H9 (cell line): ENCODE results near the gene FGF10. TPM values are rescaled to one million over a fixed set of nuclear protein-coding genes. Genes with fewer than 3 reads are reported as not detected.

Source experiments
- DNase-seq: peaks from one replicate; pipeline ENCODE4 v3.0.0-alpha.2; 2017
- H2AFZ ChIP-seq: one replicate; pipeline ENCODE4 v1.6.1; 2013; ENCODE audit warnings: mild to moderate bottlenecking, low read length, control low read depth, moderate library complexity
- H2AK5ac ChIP-seq: 2 replicates; pipeline ENCODE4 v1.6.1; 2013; ENCODE audit warnings: low read length, control low read depth, mixed read lengths; ENCODE audit not compliant: insufficient read length
- H2BK120ac ChIP-seq: one replicate; pipeline ENCODE4 v1.6.1; 2013; ENCODE audit warnings: low read depth, mild to moderate bottlenecking, low read length, control low read depth, inconsistent platforms; ENCODE audit not compliant: poor library complexity, severe bottlenecking
- H2BK12ac ChIP-seq: 2 replicates; pipeline ENCODE4 v1.6.1; 2013; ENCODE audit warnings: low read length, control low read depth, mixed read lengths, low read depth; ENCODE audit not compliant: insufficient read length
- H2BK15ac ChIP-seq: 2 replicates; pipeline ENCODE4 v1.6.1; 2013; ENCODE audit warnings: low read depth, low read length, control low read depth
- H2BK20ac ChIP-seq: one replicate; pipeline ENCODE4 v1.6.1; 2013; ENCODE audit warnings: low read depth, mild to moderate bottlenecking, low read length, control low read depth, inconsistent platforms; ENCODE audit not compliant: poor library complexity, severe bottlenecking
- H2BK5ac ChIP-seq: 2 replicates; pipeline ENCODE4 v1.6.1; 2013; ENCODE audit warnings: low read length, control low read depth, mixed read lengths; ENCODE audit not compliant: insufficient read length
- H3K14ac ChIP-seq: 2 replicates; pipeline ENCODE4 v1.6.1; 2013; ENCODE audit warnings: low read length, control low read depth; ENCODE audit not compliant: insufficient read depth
- H3K18ac ChIP-seq: 2 replicates; pipeline ENCODE4 v1.6.1; 2013; ENCODE audit warnings: low read depth, mild to moderate bottlenecking, mixed read lengths, low read length, control low read depth; ENCODE audit not compliant: insufficient read length
- H3K23ac ChIP-seq: 2 replicates; pipeline ENCODE4 v1.6.1; 2013; ENCODE audit warnings: low read length, control low read depth, mixed read lengths, low read depth; ENCODE audit not compliant: insufficient read length
- H3K23me2 ChIP-seq: 2 replicates; pipeline ENCODE4 v1.6.1; 2013; ENCODE audit warnings: low read depth, mild to moderate bottlenecking, mixed read lengths, low read length, control low read depth; ENCODE audit not compliant: insufficient read length, poor library complexity, severe bottlenecking
- H3K27ac ChIP-seq: 2 replicates; pipeline ENCODE4 v1.5.1; 2013; ENCODE audit warnings: low read length, control low read depth, mixed read lengths, low read depth; ENCODE audit not compliant: insufficient read length
- H3K27me3 ChIP-seq: 2 replicates; pipeline ENCODE4 v1.6.1; 2013; ENCODE audit warnings: low read length, control low read depth, inconsistent platforms; ENCODE audit not compliant: insufficient read depth
- H3K4ac ChIP-seq: 2 replicates; pipeline ENCODE4 v1.6.1; 2013; ENCODE audit warnings: low read depth, mild to moderate bottlenecking, control low read depth, inconsistent platforms, low read length, moderate library complexity
- H3K4me1 ChIP-seq: 2 replicates; pipeline ENCODE4 v1.6.1; 2013; ENCODE audit warnings: low read length, control low read depth, inconsistent platforms; ENCODE audit not compliant: insufficient read depth
- H3K4me2 ChIP-seq: 2 replicates; pipeline ENCODE4 v1.6.1; 2013; ENCODE audit warnings: low read length, control low read depth, mixed read lengths; ENCODE audit not compliant: insufficient read length, insufficient read depth
- H3K56ac ChIP-seq: 2 replicates; pipeline ENCODE4 v1.6.1; 2013; ENCODE audit warnings: low read depth, mild to moderate bottlenecking, mixed read lengths, low read length, control low read depth; ENCODE audit not compliant: insufficient read length
- H3K79me1 ChIP-seq: 2 replicates; pipeline ENCODE4 v1.6.1; 2013; ENCODE audit warnings: low read depth, mild to moderate bottlenecking, moderate library complexity, low read length, control low read depth, inconsistent platforms; ENCODE audit not compliant: insufficient read depth, poor library complexity, severe bottlenecking
- H3K79me2 ChIP-seq: 2 replicates; pipeline ENCODE4 v1.6.1; 2013; ENCODE audit warnings: low read length, control low read depth, inconsistent platforms; ENCODE audit not compliant: insufficient read depth
- H3K9ac ChIP-seq: 2 replicates; pipeline ENCODE4 v1.6.1; 2013; ENCODE audit warnings: low read length, control low read depth, mixed read lengths; ENCODE audit not compliant: insufficient read length; ENCODE audit errors: extremely low read depth
- H3K9me3 ChIP-seq: one replicate; pipeline ENCODE4 v1.6.1; 2013; ENCODE audit warnings: low read depth, low read length, inconsistent platforms; ENCODE audit not compliant: control insufficient read depth
- H3T11ph ChIP-seq: one replicate; pipeline ENCODE4 v1.6.1; 2013; ENCODE audit warnings: mild to moderate bottlenecking, low read length, control low read depth, inconsistent platforms
- H4K20me1 ChIP-seq: one replicate; pipeline ENCODE4 v1.6.1; 2013; ENCODE audit not compliant: control insufficient read depth, insufficient read length, insufficient read depth
- H4K5ac ChIP-seq: 2 replicates; pipeline ENCODE4 v1.6.1; 2013; ENCODE audit warnings: low read depth, mild to moderate bottlenecking, mixed read lengths, low read length, control low read depth; ENCODE audit not compliant: insufficient read length
- H4K8ac ChIP-seq: replicated peaks from 2 replicates; pipeline ENCODE4 v1.6.1; 2013; ENCODE audit warnings: low read length, control low read depth, mixed read lengths, low read depth; ENCODE audit not compliant: insufficient read length
- H4K91ac ChIP-seq: 2 replicates; pipeline ENCODE4 v1.6.1; 2013; ENCODE audit warnings: low read depth, mild to moderate bottlenecking, moderate library complexity, mixed read lengths, low read length, control low read depth; ENCODE audit not compliant: insufficient read length
- H3K27ac Mint-ChIP-seq, 3 experiments: 2 replicates in 2 of 3; 3 replicates in 1 of 3; pipeline ENCODE4 v1.8.0; 2020 to 2021; ENCODE audit warnings: mixed read lengths in 3 of 3, mild to moderate bottlenecking in 1 of 3, moderate library complexity in 1 of 3
- H3K27me3 Mint-ChIP-seq: 2 replicates; pipeline ENCODE4 v1.8.0; 2021; ENCODE audit warnings: low read depth, mild to moderate bottlenecking, moderate library complexity, mixed read lengths
- H3K36me3 Mint-ChIP-seq, 3 experiments: 2 replicates in 2 of 3; 3 replicates in 1 of 3; pipeline ENCODE4 v1.8.0; 2020 to 2021; ENCODE audit warnings: low read depth in 3 of 3, mixed read lengths in 3 of 3; ENCODE audit not compliant: insufficient read depth in 1 of 3
- H3K4me1 Mint-ChIP-seq, 2 experiments: 2 replicates each; pipeline ENCODE4 v1.8.0; 2020; ENCODE audit warnings: mixed read lengths in 2 of 2
- H3K4me3 Mint-ChIP-seq, 2 experiments: 2 replicates in 1 of 2; 3 replicates in 1 of 2; pipeline ENCODE4 v1.8.0; 2020 to 2021; ENCODE audit warnings: mild to moderate bottlenecking in 2 of 2, mixed read lengths in 2 of 2, moderate library complexity in 1 of 2
- H3K9me3 Mint-ChIP-seq, 2 experiments: 2 replicates in 1 of 2; 3 replicates in 1 of 2; pipeline ENCODE4 v1.8.0; 2020; ENCODE audit warnings: mild to moderate bottlenecking in 2 of 2, mixed read lengths in 2 of 2, moderate library complexity in 1 of 2
- WGBS: extraction: QIAGEN DNeasy Blood & Tissue Kit; methylation state at CpG from one replicate; pipeline ENCODE4 v1.1.7; 2013; ENCODE audit warnings: missing lambda C conversion rate, low lambda C conversion rate, mixed read lengths; ENCODE audit not compliant: insufficient read length; ENCODE audit errors: extremely low coverage; 5-methylcytosine and 5-hydroxymethylcytosine counted together
- total RNA-seq: library from RNA; stranded (reverse); gene quantifications from 2 replicates; pipeline ENCODE4 v1.2.1, GENCODE V29; 2021
- TF ChIP-seq, protein P1 (sequence below): fragments of 200-600 bp; sonication (generic); conservative IDR thresholded peaks from 3 replicates; pipeline ENCODE4 v1.8.0; 2021; ENCODE audit warnings: antibody characterized with exemption, mild to moderate bottlenecking

The FGF10 gene
- total RNA-seq, 1 experiment from 2014 or later, result not detected

- no peaks in the 10 kb centered on the region for H3K23me2 ChIP-seq
- no peaks in the 10 kb centered on the region for H3K4me1 Mint-ChIP-seq
- H3K4me3 Mint-ChIP-seq, result no peak overlapping the region
- H3K18ac ChIP-seq, result no peak overlapping the region
- no peaks in the 10 kb centered on the region for H3K36me3 Mint-ChIP-seq
- no peak overlapping the region for H4K91ac ChIP-seq
- no peak overlapping the region for H2BK20ac ChIP-seq
- TF ChIP-seq, protein P1, sequence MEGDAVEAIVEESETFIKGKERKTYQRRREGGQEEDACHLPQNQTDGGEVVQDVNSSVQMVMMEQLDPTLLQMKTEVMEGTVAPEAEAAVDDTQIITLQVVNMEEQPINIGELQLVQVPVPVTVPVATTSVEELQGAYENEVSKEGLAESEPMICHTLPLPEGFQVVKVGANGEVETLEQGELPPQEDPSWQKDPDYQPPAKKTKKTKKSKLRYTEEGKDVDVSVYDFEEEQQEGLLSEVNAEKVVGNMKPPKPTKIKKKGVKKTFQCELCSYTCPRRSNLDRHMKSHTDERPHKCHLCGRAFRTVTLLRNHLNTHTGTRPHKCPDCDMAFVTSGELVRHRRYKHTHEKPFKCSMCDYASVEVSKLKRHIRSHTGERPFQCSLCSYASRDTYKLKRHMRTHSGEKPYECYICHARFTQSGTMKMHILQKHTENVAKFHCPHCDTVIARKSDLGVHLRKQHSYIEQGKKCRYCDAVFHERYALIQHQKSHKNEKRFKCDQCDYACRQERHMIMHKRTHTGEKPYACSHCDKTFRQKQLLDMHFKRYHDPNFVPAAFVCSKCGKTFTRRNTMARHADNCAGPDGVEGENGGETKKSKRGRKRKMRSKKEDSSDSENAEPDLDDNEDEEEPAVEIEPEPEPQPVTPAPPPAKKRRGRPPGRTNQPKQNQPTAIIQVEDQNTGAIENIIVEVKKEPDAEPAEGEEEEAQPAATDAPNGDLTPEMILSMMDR, result no peak
- no peak overlapping the region for H2AFZ ChIP-seq
- no peak overlapping the region for H3K56ac ChIP-seq
- H3K27ac ChIP-seq, result no peak overlapping the region
- H3K27me3 Mint-ChIP-seq, result no peaks in the 10 kb centered on the region
- H2BK5ac ChIP-seq, result no peak overlapping the region
- H4K8ac ChIP-seq, result no peak overlapping the region
- H2BK15ac ChIP-seq, result no peak overlapping the region
- H3T11ph ChIP-seq, result no peak overlapping the region
- no peak overlapping the region for H2AK5ac ChIP-seq
- WGBS, result no CpG with 5 or more reads among the region's 1 CpG
- H4K20me1 ChIP-seq, result no peaks in the 10 kb centered on the region
- no peaks in the 10 kb centered on the region for H3K9me3 ChIP-seq
- no peaks in the 10 kb centered on the region for H3K79me2 ChIP-seq
- no peak overlapping the region for H3K27ac Mint-ChIP-seq
- no peak overlapping the region for H3K9ac ChIP-seq
- H4K5ac ChIP-seq, result no peak overlapping the region
- H3K14ac ChIP-seq, result no peak overlapping the region
- no peak for DNase-seq
- no peak overlapping the region for H3K23ac ChIP-seq
- H3K9me3 Mint-ChIP-seq, result no peaks in the 10 kb centered on the region
- no peak overlapping the region for H2BK120ac ChIP-seq
- H3K27me3 ChIP-seq, result no peaks in the 10 kb centered on the region
- H3K4me1 ChIP-seq, result no peaks in the 10 kb centered on the region
- no peaks in the 10 kb centered on the region for H3K79me1 ChIP-seq
- H3K4me2 ChIP-seq, result no peak overlapping the region
- H3K4ac ChIP-seq, result no peak overlapping the region
- no peak overlapping the region for H2BK12ac ChIP-seq
Observed at GRCh38 chr5:44356231-44356630, 33.0 kb downstream of the FGF10 start.
